Renal cortical epithelial cell (primary cell): ENCODE data around the gene LTBP2. TPM values are rescaled to one million over a fixed set of nuclear protein-coding genes. Genes with fewer than 3 reads are reported as not detected.

ENCODE experiments used
- DNase-seq: peaks from one replicate; pipeline ENCODE4 v3.0.0-alpha.2; 2011; ENCODE audit warnings: low read depth
- total RNA-seq: library from RNA; depleted of rRNA; stranded (reverse); fragments of >200 nt; gene quantifications from 2 replicates; pipeline ENCODE4 v1.2.3, GENCODE V29; 2014

The LTBP2 gene
- total RNA-seq, 1 donor from 2014 or later = 42.4 TPM

DNA sequence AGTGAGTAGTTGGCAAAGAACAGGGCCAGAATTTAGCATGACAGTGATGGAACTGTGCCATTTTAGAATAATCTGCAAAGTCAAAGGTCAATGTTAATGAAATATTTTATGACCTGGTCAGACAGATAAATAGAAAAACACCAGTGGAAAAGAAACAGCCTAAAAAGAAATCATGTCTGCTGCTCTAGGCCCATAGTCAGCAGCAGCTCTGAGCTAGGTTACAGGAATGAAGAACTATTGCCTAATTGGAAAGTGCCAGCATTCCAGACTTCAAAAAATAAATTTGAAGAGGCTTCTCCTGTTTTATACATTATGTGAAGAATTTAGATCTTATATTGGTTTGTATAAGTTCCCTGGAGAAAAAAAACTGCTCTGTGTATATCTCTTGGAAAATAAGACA, 128.7 kb downstream of the LTBP2 start:
- DNase-seq = no peak

DNA sequence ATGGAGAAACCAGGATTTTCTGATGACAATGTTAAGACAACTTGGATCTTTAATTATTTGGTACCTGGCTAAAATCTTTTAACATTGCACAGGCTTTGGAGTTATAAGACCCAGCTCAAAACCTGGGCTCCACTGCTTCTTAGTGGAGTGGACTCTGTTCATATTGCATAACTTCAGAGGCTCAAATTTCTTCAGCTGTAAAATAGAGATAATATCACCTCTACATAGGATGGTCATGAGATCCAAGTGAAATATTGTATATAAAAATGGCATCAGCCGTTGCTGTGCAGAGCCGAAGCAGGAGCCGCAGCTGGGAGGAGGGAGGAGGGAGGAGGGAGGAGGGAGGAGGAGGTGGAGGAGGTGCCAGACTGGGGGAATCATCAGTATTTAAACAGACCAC, 129.5 kb downstream of the LTBP2 start:
- no peak for DNase-seq

DNA sequence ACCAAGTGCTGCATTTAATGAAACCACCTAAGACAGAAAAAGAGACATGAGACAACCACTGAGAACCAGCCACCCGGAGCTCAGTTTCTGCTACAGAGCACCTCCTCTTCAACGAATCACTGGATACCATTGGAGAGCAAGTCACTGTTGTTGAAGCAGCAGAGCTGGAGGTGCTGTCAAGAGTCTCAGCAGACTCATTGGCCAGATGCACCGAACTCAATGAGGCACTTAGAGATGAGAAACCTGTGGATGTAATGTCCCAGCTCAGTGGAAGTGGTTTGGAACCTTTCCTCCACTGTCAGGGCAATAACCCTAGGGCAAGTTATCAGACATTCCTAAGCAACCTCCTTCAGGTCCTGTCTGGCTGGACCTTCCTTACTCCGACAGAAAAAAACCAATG, 132.0 kb downstream of the LTBP2 start:
- DNase-seq = no peak

DNA sequence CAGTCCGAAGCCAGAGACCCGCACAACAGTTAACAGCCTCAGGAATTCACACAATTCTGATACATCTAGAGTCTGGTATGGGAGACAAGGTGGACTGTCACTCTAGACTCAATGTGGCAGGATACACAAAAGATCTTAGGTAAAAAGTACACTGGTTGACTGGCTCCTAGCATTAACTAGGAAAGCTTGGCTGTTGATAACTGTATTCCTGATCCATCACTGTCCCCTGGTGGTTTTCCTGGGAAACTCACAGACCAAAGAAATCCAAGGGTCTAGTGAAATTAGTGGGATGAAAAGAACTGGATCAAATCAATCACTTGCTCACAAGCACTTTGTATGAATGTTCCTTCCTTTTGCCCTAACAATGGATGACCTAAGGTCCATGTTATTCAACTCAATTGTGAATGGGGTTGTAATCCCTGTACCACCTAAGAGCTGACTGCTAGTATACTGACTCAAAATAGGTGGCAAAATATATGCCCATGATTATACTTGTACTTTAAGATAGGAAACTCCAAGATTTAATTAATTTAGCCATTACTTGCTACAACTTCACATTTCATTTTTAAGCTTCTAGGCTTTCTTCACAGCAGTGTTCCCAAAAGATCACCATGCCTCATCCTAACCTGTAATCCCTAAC, 132.9 kb downstream of the LTBP2 start:
- DNase-seq = peak; percentile 43

DNA sequence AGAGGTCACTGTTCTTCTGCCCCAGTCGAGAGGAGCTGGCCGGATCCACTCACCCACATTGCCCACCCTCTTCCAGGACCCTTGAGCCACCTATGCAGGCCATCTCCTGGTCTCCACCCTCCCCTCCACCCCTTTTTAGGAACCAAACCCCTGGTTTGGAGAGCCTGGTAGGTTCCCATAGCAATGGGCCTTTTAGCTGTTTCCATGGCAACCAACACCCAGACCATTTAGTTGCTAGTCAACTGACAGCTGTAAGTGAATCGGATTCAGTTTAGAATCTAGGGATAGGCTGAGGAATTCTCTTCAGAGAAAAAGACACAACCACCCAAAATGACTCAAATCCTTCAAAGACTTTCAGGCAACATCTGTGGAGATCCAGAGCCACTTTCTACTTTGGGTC, 135.4 kb downstream of the LTBP2 start:
- DNase-seq = no peak

DNA sequence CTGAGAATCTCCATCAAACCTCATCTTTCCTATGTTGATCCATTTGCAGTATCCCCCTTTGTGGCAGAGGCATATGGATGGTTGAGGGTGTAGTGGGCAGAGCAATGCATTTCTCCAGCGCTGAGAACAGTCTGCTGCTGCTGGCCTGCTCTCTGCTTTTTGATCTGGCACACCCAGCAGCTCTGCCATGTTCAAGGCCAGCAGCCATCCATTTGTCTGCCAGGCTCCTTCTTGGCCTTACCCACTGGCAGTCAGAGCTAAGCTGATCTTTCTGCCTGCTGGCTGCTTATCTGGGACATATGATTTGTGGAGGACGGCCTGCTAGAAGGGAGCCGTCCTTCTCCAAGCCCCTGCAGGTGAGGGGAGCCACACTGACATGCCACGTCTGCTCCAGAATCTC, 135.9 kb downstream of the LTBP2 start:
- no peak for DNase-seq

DNA sequence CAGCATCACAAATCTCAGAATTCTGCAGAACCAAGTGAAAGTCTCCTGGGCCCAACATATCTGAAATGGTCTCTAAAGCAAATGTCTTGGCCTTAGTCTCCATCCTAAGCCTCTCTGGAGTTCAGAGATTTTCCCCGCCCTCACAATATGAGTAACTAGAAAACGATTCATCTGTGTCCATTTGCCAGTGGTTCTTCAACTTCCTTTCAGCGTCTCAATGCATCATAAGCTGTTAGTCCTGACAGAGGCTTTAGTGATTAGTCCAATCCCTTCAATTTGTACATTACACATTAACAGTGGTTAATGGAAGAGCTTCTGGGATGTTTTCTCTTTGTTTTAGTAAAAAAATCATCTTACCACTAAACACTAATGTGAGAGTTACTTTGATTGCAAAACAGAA, 136.4 kb downstream of the LTBP2 start:
- peak; percentile 88 for DNase-seq

DNA sequence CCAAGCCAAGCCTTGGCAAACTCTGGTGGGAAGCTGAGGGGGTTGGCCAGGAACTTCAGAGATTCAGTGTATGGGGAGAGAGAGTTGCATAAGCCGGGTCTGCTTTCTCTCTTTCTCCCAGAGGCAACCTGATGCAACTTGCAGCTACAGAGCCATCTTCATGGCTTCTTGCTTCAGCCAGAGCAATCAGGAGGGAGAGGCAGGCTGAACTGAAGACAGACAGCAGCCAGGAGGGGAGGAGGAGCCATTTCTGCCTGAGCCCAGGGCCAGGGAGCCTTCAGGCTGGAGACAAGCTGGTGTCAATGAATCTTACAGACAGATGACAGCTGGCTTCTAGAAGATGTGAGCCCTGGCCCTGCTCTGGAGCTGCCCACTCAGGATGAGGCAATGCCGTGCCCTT, 137.7 kb downstream of the LTBP2 start:
- no peak for DNase-seq

DNA sequence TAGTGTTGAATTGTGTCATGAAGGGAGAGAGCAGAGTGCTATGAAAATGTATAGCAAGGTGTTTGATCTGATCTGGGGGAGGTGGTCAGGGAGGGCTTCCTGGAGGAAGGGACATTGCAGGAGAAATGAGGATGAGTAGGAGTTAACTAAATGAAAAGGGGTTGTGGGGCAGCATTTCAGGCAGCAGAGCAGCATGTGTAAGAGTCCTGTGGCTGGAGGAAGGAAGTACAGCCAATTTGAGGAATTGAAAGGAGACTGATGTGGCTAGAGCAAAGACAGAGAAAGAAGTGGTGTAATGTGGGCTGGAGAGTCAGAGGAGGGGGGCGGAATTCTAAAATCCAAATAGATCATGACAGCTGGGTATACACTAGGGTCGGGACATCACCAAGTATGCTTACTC, 139.4 kb downstream of the LTBP2 start:
- DNase-seq = no peak

DNA sequence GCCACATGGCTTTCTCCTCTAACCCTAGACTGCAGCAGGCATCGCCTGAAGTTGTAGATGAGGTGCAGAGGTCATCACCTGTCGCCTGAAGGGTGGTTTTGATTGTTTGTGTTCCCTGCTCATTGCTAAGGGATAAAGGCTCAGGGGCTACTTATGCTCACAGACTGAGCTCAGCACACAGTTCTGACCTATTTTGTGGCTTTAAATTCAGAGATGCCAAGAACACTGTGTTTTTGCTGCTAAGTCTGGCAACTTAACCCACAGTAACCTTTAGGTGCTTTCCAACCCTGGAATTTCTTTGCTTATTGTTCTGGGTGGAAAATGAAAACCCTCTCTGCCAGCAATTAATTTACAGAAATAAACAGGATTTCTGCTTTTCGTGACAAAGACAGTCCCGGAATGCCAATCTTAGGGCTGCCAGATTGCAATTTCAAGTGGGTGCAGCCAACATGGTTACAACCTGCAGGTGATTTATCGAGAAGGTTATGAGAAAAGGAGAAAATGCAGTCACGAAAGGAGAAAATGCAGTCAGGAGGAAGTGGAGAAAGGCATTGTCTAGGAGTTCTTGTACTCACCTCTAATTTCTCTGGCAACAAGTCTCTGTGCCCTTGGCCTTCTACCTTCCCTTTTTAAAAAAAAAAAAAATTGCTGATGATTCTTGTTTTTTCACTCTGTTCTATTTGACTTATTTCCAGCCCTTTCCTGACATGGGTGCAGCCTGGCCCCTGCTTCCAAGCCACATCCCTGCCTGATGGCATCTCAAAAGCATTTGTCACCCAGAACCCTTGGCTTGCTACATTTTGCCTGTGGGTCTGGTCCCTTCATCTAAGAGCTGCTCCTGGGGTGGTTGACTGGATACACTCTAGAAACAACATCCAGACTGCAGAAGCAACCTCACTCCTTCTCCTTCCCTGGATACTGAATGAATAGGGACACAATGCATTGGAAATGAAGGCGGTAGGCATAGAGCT, 142.2 kb downstream of the LTBP2 start:
- DNase-seq = no peak

DNA sequence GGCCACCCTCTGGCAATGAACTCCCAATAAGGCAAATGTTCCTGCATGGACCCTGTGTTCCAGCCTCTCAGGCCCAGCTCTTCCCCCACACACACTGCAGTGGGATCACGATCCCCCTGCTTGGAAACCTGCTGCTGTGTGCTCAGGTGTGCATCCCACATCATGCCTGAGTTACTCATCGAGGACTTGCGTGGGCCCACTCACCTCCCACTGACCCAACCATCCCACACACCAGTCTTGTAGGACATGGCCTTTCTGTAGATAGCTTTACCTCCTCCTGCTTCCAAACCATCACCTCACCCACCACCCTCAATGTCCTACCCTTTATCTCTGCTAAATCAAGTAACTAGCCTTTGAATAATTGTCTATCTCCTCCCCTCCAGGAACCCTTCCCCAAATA, 143.5 kb downstream of the LTBP2 start:
- no peak for DNase-seq

DNA sequence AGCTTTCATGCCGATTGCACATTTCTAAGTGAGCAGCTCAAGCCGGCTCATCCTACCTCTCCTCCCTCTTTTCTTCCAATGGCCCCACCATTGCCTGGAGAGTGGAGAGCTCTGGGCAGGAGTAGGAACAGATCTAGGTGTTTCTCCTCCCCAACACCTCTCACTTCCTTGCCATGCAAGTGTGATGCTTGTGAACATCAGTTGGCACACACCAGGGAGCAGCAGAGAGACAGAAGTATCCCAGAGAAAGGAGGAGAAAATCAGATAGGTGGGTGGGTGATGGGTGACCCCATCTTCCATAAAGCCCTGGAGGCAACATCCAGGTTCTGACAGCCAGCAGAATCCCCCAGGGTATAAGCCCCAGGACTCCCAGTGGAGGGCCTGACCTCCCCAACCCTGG, 146.7 kb downstream of the LTBP2 start:
- no peak for DNase-seq

DNA sequence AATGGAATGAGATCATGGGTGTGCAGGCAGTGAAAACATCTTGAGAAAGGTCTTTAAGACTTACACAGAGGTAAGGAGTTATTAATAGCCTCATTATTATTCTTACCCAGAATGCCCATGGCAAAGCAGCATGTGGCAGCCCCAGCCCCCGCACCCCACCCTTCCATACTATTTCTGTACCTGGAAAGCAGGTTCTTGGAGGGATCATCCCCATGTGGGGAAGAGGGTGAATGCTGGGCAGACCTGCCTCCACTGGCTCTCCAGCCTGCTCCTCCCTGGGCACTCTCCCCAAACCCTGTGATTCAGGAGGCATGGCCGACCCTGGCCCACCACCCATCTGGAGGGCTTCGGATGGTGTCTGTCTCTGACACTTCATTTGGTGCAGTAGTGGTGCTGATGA, 147.3 kb downstream of the LTBP2 start:
- DNase-seq = no peak

DNA sequence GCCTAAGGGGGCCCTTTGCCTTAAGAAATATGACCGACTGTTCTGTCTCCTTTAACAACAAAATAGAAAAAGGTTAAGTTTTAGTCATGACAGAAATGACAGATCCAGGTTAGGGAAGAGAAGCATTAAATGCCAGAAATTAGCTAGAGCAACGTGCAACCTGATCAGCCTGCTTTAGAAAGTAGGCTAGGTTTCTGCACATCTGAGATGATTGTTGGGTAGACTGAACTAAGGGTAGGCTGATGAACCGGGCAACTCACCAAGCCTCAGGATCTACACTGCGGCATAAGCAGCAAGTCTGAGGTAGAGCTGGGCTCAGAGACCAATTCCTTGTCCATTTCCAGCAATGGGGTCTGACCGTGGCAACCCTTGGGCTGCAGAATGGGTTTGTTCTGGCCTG, 148.3 kb downstream of the LTBP2 start:
- DNase-seq = no peak

DNA sequence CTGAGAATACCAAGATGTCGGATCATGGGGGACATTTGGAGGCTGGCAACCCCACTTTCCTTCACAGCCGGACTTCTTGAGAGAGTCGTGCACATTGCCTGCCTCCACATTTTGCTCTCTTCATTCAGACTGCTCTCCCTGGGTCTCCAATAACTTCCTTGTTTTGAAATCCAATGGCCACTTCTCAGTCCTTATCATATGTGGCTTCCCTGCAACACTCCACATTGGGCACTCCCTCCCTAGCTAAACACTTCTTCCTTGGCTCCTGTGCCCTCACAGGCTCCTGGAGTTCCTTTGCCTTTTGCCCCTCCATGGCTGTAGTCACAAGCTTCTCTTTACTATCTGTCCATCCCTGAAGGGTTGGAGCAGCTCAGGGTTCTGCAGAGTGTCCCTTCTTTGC, 149.0 kb downstream of the LTBP2 start:
- no peak for DNase-seq

DNA sequence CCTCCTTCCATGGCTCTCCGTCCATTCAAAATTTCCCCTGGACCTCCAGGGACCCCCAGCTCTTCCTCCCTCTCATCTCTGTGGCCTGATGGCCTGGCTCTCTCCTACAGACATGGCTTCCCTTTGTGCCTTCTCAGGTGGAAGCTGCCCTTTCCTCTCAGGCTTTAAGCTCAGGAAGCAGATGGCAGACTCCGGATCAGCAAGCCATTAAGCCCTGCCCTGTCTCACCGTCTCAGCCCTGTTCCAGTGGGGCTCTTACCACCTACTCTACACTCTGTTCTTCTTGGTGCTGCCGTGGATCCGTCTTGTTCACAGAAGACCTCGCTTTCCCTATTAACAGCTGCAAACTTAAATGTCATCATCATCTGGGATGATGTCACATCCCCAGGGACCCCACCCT, 152.1 kb downstream of the LTBP2 start:
- DNase-seq = no peak

DNA sequence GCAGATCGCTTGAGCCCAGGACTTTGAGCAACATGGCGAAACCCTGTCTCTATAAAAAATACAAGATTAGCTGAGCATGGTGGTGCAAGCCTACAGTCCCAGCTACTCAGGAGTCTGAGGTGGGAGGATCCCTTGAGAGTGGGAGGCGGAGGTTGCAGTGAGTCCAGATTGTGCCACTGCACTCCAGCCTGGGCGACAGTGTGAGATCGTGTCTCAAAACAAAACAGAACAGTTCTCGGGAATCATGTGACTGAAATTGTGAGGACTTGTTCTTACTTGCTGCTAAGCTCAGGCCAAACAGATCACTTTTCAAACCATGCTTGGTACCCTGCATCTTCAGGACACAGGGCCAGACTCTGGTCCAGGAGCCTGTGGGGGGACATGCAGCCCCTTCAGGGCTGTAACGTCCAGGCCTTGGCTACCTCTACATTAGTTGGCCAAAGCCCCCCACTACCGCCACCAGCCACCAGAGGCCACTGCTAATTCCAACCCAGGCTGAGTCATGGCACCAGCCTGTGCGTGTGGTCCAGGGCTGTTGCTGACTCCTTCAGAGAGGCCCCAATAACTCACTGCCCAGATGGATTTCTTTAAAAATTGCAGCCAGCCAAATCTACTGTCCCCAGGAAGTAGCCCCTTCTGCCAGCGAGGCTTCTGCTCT, 152.6 kb downstream of the LTBP2 start:
- peak; percentile 13 for DNase-seq

DNA sequence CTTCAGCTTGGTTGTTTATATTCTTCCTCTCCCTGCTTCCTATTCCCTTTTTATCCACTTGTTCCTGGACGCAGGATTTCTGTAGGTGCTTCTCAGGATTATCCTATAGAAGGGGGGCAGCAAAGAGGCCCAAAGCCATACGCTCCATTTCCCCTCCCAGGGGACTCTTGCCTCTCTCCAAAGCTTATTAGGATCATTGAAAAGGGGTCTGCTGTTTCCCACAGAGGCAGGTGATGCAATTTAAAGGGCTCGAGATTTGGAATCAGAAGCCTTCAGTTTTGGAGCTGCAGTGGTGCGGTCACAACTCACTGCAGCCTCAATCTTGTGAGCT, 154.5 kb downstream of the LTBP2 start:
- no peak for DNase-seq

DNA sequence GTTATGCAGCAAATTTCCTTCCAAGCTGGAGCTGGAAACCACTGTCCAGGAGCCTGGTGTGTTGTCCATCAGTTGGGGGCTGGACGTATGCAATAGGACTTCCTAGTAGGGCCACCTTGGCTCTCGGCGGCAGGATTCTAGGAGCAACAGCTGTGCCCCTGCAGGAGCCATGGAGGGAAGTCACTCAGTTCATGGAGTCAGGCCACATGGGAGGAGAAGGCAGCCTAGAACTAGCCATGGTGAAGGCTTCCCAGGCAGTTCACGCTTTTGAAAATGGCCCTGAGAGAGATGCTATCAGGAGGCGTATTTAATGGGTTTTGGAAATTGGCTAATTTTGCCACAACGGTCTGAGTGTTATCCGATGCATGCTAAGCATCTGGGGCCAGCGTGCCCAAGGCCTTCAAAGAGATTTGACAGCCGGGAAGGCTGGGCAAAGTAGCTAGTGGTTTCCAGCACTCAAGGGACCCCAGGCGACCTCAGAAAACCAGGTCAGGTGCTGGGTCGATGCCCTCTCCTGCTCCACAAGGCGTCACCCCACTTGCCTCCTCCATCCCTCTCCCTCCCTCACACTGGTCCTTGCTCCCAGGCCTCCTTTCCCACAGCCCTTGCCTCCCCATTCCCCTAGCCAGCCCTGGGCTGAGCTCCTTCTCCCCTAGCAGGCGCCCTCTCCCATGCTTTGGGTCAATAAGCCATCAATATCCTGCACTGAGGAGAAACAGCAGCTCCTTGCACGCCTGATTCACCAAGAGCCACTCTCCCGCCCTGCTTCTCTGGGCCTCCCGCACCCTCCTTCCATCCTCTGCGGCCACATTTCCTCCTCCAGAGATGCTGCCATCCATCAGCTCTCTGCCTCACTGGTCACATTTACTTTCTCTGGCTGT, 155.1 kb downstream of the LTBP2 start:
- no peak for DNase-seq

DNA sequence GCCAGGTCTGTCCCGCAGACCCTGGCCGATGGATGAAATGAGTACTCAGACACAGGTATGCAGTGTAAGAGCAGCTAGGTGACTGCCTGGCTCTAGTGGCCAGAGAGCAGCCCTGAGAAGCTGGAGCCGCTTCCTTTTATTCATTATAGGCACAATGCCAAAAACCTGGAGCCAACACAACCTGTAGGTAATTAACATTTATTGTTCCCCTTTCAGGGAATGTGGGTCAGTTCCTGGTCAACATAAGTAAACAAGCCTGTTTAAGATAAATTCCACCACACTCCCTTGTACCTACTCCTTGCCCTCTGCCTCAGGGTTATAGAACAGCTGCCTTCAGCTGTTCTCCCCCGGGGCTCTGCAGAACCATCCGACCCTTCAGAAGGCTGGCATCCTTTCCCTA, 157.6 kb downstream of the LTBP2 start:
- DNase-seq = peak; percentile 38
